ENCODE measurements around the gene MS4A13.
"Not testable (repeated sequence)": the region's sequence is repeated elsewhere in the genome, so short reads cannot be mapped to it uniquely, and the experiment has no call there.

Gene MS4A13

GRCh38 chr11:60532383-60532782, 17.2 kb downstream of the MS4A13 start:
- DNase-seq: not testable (repeated sequence)

- DNase-seq: not testable (repeated sequence)
These were observed 23.4 kb downstream of the MS4A13 start for GRCh38 chr11:60538627-60539026.

- no peak for DNase-seq
These were observed 28.9 kb downstream of the MS4A13 start for GRCh38 chr11:60544077-60544476.

- DNase-seq: no peak
These were observed 46.1 kb downstream of the MS4A13 start for GRCh38 chr11:60561254-60561653.

- DNase-seq: no peak
These were observed 48.5 kb downstream of the MS4A13 start for GRCh38 chr11:60563553-60564235.

- DNase-seq: no peak
These were observed 51.6 kb downstream of the MS4A13 start for GRCh38 chr11:60566776-60567175.

GRCh38 chr11:60570970-60571369, 55.8 kb downstream of the MS4A13 start:
- DNase-seq: no peak

GRCh38 chr11:60589611-60590010, 74.4 kb downstream of the MS4A13 start:
- no peak for DNase-seq
